ENCODE measurements around the gene CELA2B. TPM values are rescaled to one million over a fixed set of nuclear protein-coding genes. Genes with fewer than 3 reads are reported as not detected.
"Not testable (repeated sequence)": the region's sequence is repeated elsewhere in the genome, so short reads cannot be mapped to it uniquely, and the experiment has no call there.

CELA2B gene
- total and polyA plus RNA-seq, 2 donors (not counting 1 experiment from before 2014, with no cell fraction given) = not detected

GRCh38 chr1:15483971-15484370 lies 8.1 kb downstream of the CELA2B start:
- Histone ChIP-seq H3K4me1 (ENCODE audit: control insufficient read depth in 2 of 2, insufficient read depth in 2 of 2, low read length in 2 of 2) (no peaks in the 10 kb centered on the region), H4K20me1 (ENCODE audit: control insufficient read depth, insufficient read depth, low read length, poor library complexity, severe bottlenecking) (no peaks in the 10 kb centered on the region), H2AFZ (ENCODE audit: insufficient read depth, low read depth, low read length, poor library complexity, severe bottlenecking) (no peak overlapping the region), H3K4me2 (replicated peaks; ENCODE audit: low read depth, low read length, poor library complexity, severe bottlenecking) (no peak overlapping the region), H3K9ac (ENCODE audit: low read length) (no peak overlapping the region), H3K27ac (ENCODE audit: low read length in 2 of 2) (no peak overlapping the region), H3K36me3 (replicated peaks in 1 of 2; ENCODE audit: control extremely low read depth in 1 of 2, control insufficient read depth in 1 of 2, extremely low read depth in 1 of 2, insufficient read depth in 2 of 2, low read length in 1 of 2) (peaks cover 0 to 2% of the 10 kb centered on the region in 2 experiments), H3K79me2 (ENCODE audit: control insufficient read depth, insufficient read depth, low read length) (no peaks in the 10 kb centered on the region), H3K4me3 (ENCODE audit: control extremely low read depth in 1 of 5, extremely low read depth in 1 of 5, insufficient read depth in 1 of 5, low read depth in 2 of 5, low read length in 4 of 5) (no peak overlapping the region), H3K27me3 (replicated peaks in 1 of 4; ENCODE audit: control extremely low read depth in 1 of 4, control insufficient read depth in 3 of 4, insufficient read depth in 4 of 4, low read length in 3 of 4) (no peaks in the 10 kb centered on the region), H3K9me3 (ENCODE audit: control extremely low read depth in 1 of 3, control insufficient read depth in 2 of 3, insufficient read depth in 1 of 3, low read length in 2 of 3) (no peaks in the 10 kb centered on the region)
- DNase-seq (no peak), ATAC-seq (ENCODE audit: low read depth) (no peak)
- CTCF ChIA-PET = interaction anchor here (0.6 kb wide), 1 partner anchor 1457 kb away, joined by 3 read pairs; no protein-coding TSS in a partner anchor
- POLR2A ChIA-PET = no interaction called here
- Mint-ChIP-seq H3K4me3 (no peak overlapping the region), H3K27ac (no peak overlapping the region), H3K27me3 (no peaks in the 10 kb centered on the region), H3K9me3 (ENCODE audit: insufficient read depth) (no peaks in the 10 kb centered on the region), H3K4me1 (no peaks in the 10 kb centered on the region)
- TF ChIP-seq CTCF (IDR thresholded peaks at IDR 0.05) = no peak
- intact Hi-C loops (cut with micrococcal nuclease) = no loop called here
- WGBS (ENCODE audit: insufficient coverage) = 100% methylated on average over 1 of the region's 2 CpGs

GRCh38 chr1:15484443-15484842 lies 8.5 kb downstream of the CELA2B start:
- H2AFZ ChIP-seq (ENCODE audit: insufficient read depth, low read depth, low read length, poor library complexity, severe bottlenecking); ATAC-seq (ENCODE audit: low read depth); H3K4me3 ChIP-seq (ENCODE audit: control extremely low read depth in 1 of 5, extremely low read depth in 1 of 5, insufficient read depth in 1 of 5, low read depth in 2 of 5, low read length in 4 of 5); POLR2A ChIA-PET; H3K27ac Mint-ChIP-seq; H3K36me3 ChIP-seq (replicated peaks in 1 of 2; ENCODE audit: control extremely low read depth in 1 of 2, control insufficient read depth in 1 of 2, extremely low read depth in 1 of 2, insufficient read depth in 2 of 2, low read length in 1 of 2); H3K27me3 ChIP-seq (replicated peaks in 1 of 4; ENCODE audit: control extremely low read depth in 1 of 4, control insufficient read depth in 3 of 4, insufficient read depth in 4 of 4, low read length in 3 of 4); H3K27ac ChIP-seq (ENCODE audit: low read length in 2 of 2); H3K79me2 ChIP-seq (ENCODE audit: control insufficient read depth, insufficient read depth, low read length); H3K27me3 Mint-ChIP-seq; H4K20me1 ChIP-seq (ENCODE audit: control insufficient read depth, insufficient read depth, low read length, poor library complexity, severe bottlenecking); DNase-seq; intact Hi-C loops (cut with micrococcal nuclease); H3K4me1 Mint-ChIP-seq; H3K9ac ChIP-seq (ENCODE audit: low read length); H3K9me3 Mint-ChIP-seq (ENCODE audit: insufficient read depth); H3K4me3 Mint-ChIP-seq; H3K9me3 ChIP-seq (ENCODE audit: control extremely low read depth in 1 of 3, control insufficient read depth in 2 of 3, insufficient read depth in 1 of 3, low read length in 2 of 3); H3K4me2 ChIP-seq (replicated peaks; ENCODE audit: low read depth, low read length, poor library complexity, severe bottlenecking); H3K4me1 ChIP-seq (ENCODE audit: control insufficient read depth in 2 of 2, insufficient read depth in 2 of 2, low read length in 2 of 2); CTCF ChIA-PET: not testable (repeated sequence)
- 100% methylated on average over 2 of the region's 6 CpGs for WGBS (ENCODE audit: insufficient coverage)
